Measurements from ENCODE around the gene GRIFIN.

Gene GRIFIN

DNA sequence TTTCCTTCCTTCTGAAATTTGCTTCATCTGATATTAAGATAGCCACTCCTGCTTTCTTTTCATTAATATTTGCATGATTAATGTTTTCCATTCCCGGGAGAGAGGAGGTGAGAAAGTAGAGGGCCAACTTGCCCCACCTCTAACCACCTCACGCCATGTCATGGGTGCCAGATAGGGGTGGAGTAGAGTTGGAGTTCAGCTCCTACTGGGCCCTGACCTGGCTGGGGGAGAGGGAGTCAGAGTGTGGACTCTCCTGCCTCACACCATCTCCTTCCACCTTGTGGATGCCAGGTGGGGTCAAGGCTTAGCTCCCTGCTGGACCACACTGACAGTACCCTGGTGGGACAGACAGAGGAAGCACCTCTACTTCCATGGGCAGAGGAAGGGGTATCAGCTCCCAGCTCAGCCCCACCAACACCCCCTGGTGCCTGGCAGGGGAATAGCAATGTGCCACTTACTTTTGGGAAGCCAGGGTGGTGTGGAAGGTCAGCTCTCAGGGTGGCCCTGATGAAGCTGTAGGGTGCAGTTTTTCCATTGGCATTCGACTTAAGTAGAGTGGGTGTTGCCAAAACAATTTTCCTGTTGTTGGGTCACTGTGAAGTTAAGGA, 44.8 kb downstream of the GRIFIN start:
- DNase-seq: peak; percentile 20

DNA sequence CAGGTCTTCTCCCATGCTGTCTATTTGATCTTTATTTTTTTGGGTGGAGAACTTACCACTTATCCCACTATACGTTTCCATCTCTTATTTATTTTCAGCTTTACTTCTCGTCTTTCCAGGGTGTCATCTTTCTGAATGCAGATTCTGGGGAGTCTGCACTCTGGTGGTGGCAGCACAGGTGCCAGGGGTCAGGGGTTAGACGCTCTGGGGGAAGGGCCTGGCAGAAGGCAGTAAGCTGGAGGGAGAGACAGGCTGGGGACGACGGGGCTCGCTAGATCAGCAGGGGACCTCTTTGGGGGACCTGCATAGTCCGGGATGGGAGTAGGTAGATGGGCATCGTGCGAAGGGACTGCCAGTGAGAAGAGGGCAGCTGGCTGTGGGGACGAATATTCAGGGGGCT, 50.4 kb downstream of the GRIFIN start:
- DNase-seq: no peak
